ENCODE data around the gene ZNF358. TPM values are rescaled to one million over a fixed set of nuclear protein-coding genes. Genes with fewer than 3 reads are reported as not detected.

The ZNF358 gene
- total RNA-seq, 2 experiments from 2014 or later: 5.1 to 5.2 TPM

GRCh38 chr19:7565332-7565731 lies 49.4 kb downstream of the ZNF358 start:
- peaks cover 8% of the 10 kb centered on the region for H3K36me3 ChIP-seq (ENCODE audit: insufficient read depth, low read length)
- no peaks in the 10 kb centered on the region for H3K4me1 ChIP-seq (ENCODE audit: insufficient read depth, low read length)
- TF ChIP-seq, protein P1, sequence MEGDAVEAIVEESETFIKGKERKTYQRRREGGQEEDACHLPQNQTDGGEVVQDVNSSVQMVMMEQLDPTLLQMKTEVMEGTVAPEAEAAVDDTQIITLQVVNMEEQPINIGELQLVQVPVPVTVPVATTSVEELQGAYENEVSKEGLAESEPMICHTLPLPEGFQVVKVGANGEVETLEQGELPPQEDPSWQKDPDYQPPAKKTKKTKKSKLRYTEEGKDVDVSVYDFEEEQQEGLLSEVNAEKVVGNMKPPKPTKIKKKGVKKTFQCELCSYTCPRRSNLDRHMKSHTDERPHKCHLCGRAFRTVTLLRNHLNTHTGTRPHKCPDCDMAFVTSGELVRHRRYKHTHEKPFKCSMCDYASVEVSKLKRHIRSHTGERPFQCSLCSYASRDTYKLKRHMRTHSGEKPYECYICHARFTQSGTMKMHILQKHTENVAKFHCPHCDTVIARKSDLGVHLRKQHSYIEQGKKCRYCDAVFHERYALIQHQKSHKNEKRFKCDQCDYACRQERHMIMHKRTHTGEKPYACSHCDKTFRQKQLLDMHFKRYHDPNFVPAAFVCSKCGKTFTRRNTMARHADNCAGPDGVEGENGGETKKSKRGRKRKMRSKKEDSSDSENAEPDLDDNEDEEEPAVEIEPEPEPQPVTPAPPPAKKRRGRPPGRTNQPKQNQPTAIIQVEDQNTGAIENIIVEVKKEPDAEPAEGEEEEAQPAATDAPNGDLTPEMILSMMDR (IDR thresholded peaks at IDR 0.05): no peak
- Mint-ChIP-seq H3K4me3 (no peak overlapping the region), H3K4me1 (ENCODE audit: low read depth) (no peaks in the 10 kb centered on the region), H3K27ac (no peak overlapping the region), H3K9me3 (no peaks in the 10 kb centered on the region), H3K36me3 (ENCODE audit: low read depth) (peaks cover 3% of the 10 kb centered on the region), H3K27me3 (no peaks in the 10 kb centered on the region)
- CTCF ChIA-PET: interaction anchor here (1.4 kb wide), 1 partner anchor 234 kb away, joined by 3 read pairs; no protein-coding TSS in a partner anchor
- intact Hi-C loops (cut with DNase I, micrococcal nuclease): no loop called here
- POLR2A ChIA-PET: no interaction called here
- H3K27ac ChIP-seq (ENCODE audit: low read depth in 1 of 2, low read length in 2 of 2): no peak overlapping the region
- DNase-seq (no peak), ATAC-seq (ENCODE audit: poor library complexity) (no peak)
- no peaks in the 10 kb centered on the region for H3K9me3 ChIP-seq (ENCODE audit: control insufficient read depth in 1 of 2, insufficient read depth in 1 of 2, low read length in 2 of 2)
- no peak overlapping the region for H3K4me3 ChIP-seq (ENCODE audit: low read length)
- no peaks in the 10 kb centered on the region for H3K27me3 ChIP-seq (ENCODE audit: control insufficient read depth in 1 of 2, insufficient read depth in 2 of 2, low read length in 2 of 2)

Other genes with a start within 250 kb of the ZNF358 start
- 1 to 10 TPM; 1.8 to 3.0 TPM for gene INSR, start 221.7 kb upstream of the ZNF358 start, total RNA-seq
- 100 to 1,000 TPM; 121 TPM for gene ARHGEF18, start 167.2 kb upstream of the ZNF358 start, total RNA-seq
- gene PEX11G, start 27.1 kb upstream of the ZNF358 start, total RNA-seq: not detected
- 1 to 10 TPM; 7.9 to 8.8 TPM for gene MCOLN1, start 6.5 kb downstream of the ZNF358 start, total RNA-seq
- 10 to 100 TPM; 62.0 to 70.9 TPM for gene PNPLA6, start 19.6 kb downstream of the ZNF358 start, total RNA-seq
- gene CAMSAP3, start 79.8 kb downstream of the ZNF358 start, total RNA-seq: under 1 TPM; 0.16 to 0.25 TPM
- gene XAB2, start 113.4 kb downstream of the ZNF358 start, total RNA-seq: 100 to 1,000 TPM; 118 to 121 TPM
- gene PET100, start 113.7 kb downstream of the ZNF358 start, total RNA-seq: 100 to 1,000 TPM; 178 to 188 TPM
- 1 to 10 TPM; 1.9 to 2.1 TPM for gene PCP2, start 117.6 kb downstream of the ZNF358 start, total RNA-seq
- 100 to 1,000 TPM; 234 to 241 TPM for gene STXBP2, start 121.0 kb downstream of the ZNF358 start, total RNA-seq
- not detected for gene RETN, start 152.9 kb downstream of the ZNF358 start, total RNA-seq
- gene MCEMP1, start 161.0 kb downstream of the ZNF358 start, total RNA-seq: under 1 TPM in 1 of 2 experiments, not detected in 1; 0.38 TPM
- gene TRAPPC5, start 164.7 kb downstream of the ZNF358 start, total RNA-seq: 10 to 100 TPM; 41.3 to 43.4 TPM
- not detected for gene FCER2, start 186.0 kb downstream of the ZNF358 start, total RNA-seq
- gene CLEC4G, start 216.0 kb downstream of the ZNF358 start, total RNA-seq: not detected
- not detected for gene CD209, start 231.4 kb downstream of the ZNF358 start, total RNA-seq
- gene CLEC4M, start 247.1 kb downstream of the ZNF358 start, total RNA-seq: not detected

All from CD4-positive, alpha-beta T cell (primary cell).